A549 treated with CpdA at 1 μM for 4 hours (cell line): ENCODE measurements around the gene RBM28. TPM values are rescaled to one million over a fixed set of nuclear protein-coding genes. Genes with fewer than 3 reads are reported as not detected.

ENCODE experiments used
- total RNA-seq: library from RNA; stranded (reverse); fragments of 200-300 nt; extraction: Qiagen RNA extraction; gene quantifications from 5 replicates; pipeline ENCODE4 v1.2.3, GENCODE V29; 2022; ENCODE audit warnings: low read depth

The RBM28 gene
- 54.7 to 68.5 TPM (median 58.8 TPM) in 5 replicates for total RNA-seq

GRCh38 chr7:128343554-128344430 lies at the start of gene RBM28:
TSS of gene RBM28 (minus strand) at chr7:128343908. CDS start at chr7:128343793, 115 bp downstream.

GRCh38 chr7:128361411-128362379 lies 18.0 kb upstream of the RBM28 start, which contains the start of gene PRRT4:
TSS of gene PRRT4 (minus strand) at chr7:128361690.

Other genes with a start within 250 kb of the RBM28 start
- not detected in 5 replicates for gene LEP, start 102.6 kb downstream of the RBM28 start, total RNA-seq
- 0.34 to 0.63 TPM (median 0.41 TPM) in 5 replicates for gene PRRT4, start 17.8 kb upstream of the RBM28 start, total RNA-seq
- gene IMPDH1, start 66.1 kb upstream of the RBM28 start, total RNA-seq, result 75.0 to 96.8 TPM (median 88.2 TPM) in 5 replicates
- 19.0 to 21.7 TPM (median 20.2 TPM) in 5 replicates for gene HILPDA, start 112.0 kb upstream of the RBM28 start, total RNA-seq
- gene METTL2B, start 132.8 kb upstream of the RBM28 start, total RNA-seq, result 24.3 to 26.7 TPM (median 25.1 TPM) in 5 replicates